Suprapubic skin (tissue), 4 donors: ENCODE results near the gene FGFBP2. TPM values are rescaled to one million over a fixed set of nuclear protein-coding genes. Genes with fewer than 3 reads are reported as not detected.
A peak's percentile ranks its signal among the peaks of the same experiment; 100 is the strongest.

Source experiments
- DNase-seq, 2 donors: peaks; one replicate each; pipeline ENCODE4 v3.0.0-alpha.2; 2019; ENCODE audit warnings: low spot score in 2 of 2
- H3K27ac ChIP-seq: fragments of 200-600 bp; sonication (generic); one replicate; pipeline ENCODE4 v1.5.1; 2019
- H3K27me3 ChIP-seq: fragments of 200-600 bp; sonication (generic); one replicate; pipeline ENCODE4 v1.5.1; 2019
- H3K36me3 ChIP-seq: fragments of 200-600 bp; sonication (generic); one replicate; pipeline ENCODE4 v1.5.1; 2019
- H3K4me1 ChIP-seq: fragments of 200-600 bp; sonication (generic); one replicate; pipeline ENCODE4 v1.5.1; 2019
- H3K4me3 ChIP-seq: fragments of 200-600 bp; sonication (generic); one replicate; pipeline ENCODE4 v1.5.1; 2019; ENCODE audit warnings: mild to moderate bottlenecking
- H3K9me3 ChIP-seq: fragments of 200-600 bp; sonication (generic); one replicate; pipeline ENCODE4 v1.5.1; 2019
- EP300 ChIP-seq: sonication (generic); formaldehyde crosslinking; IDR thresholded peaks from one replicate; pipeline ENCODE4 v1.6.1; 2017; ENCODE audit warnings: antibody characterized with exemption
- POLR2A ChIP-seq, 2 donors: fragments of 450-650 bp; IDR thresholded peaks; one replicate each; pipeline ENCODE4 v1.6.1; 2017; ENCODE audit warnings: antibody characterized with exemption in 2 of 2, mild to moderate bottlenecking in 2 of 2, moderate library complexity in 2 of 2
- POLR2AphosphoS5 ChIP-seq, 3 donors: sonication (generic); formaldehyde crosslinking; IDR thresholded peaks; one replicate each; pipeline ENCODE4 v1.6.1; 2017; ENCODE audit warnings: antibody characterized with exemption in 3 of 3
- WGBS: methylation state at CpG from one replicate; pipeline ENCODE4 v1.1.5; 2018; 5-methylcytosine and 5-hydroxymethylcytosine counted together
- total RNA-seq, 4 donors: library from RNA; depleted of rRNA; stranded (reverse); fragments of >200 nt; gene quantifications; one replicate each; pipeline ENCODE4 v1.1.0, GENCODE V29; 2016
- TF ChIP-seq, protein P1 (sequence below), 2 donors: fragments of 200-600 bp in 1 of 2; fragments of 450-650 bp in 1 of 2; sonication (generic) in 1 of 2; IDR thresholded peaks; one replicate each; pipeline ENCODE4 v1.5.1; 2016 to 2019; ENCODE audit warnings: antibody characterized with exemption in 2 of 2, mild to moderate bottlenecking in 1 of 2, moderate library complexity in 1 of 2

FGFBP2 gene, protein sequence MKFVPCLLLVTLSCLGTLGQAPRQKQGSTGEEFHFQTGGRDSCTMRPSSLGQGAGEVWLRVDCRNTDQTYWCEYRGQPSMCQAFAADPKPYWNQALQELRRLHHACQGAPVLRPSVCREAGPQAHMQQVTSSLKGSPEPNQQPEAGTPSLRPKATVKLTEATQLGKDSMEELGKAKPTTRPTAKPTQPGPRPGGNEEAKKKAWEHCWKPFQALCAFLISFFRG
- 10 to 100 TPM in 2 of 4 donors, 1 to 10 TPM in 2; 3.9 to 52.0 (median 9.7) TPM for total RNA-seq

DNA sequence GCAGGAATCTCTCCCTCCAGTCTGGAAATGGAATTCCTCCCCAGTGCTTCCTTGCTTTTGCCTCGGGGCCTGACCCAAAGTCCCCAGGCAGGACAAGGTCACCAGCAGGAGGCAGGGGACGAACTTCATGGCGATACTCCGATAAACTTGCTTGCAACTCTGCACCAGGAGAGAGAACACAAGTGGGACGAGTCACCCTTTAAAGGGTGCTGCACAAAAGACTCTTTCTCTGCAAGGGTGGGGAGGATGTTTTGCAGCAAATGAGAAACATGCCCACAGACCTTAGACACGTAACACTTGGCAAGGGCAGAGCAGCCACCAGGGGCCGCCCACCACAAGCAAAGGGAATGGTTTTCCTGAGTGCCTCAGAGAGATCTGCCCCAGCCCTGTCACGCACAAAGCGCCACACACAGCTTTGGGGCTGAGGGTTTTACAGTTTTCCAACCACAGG is at the start of gene FGFBP2:
Gene FGFBP2, minus strand, starts transcription at position 175 of the 451 bp plus-strand sequence. Its CDS starts 46 bp downstream, at position 129.
- no peaks in the 10 kb centered on the region for H3K9me3 ChIP-seq
- WGBS: 27% methylated on average over 4 of the region's 9 CpGs
- H3K36me3 ChIP-seq: no peaks in the 10 kb centered on the region
- TF ChIP-seq EP300: no peak
- TF ChIP-seq, protein P1, sequence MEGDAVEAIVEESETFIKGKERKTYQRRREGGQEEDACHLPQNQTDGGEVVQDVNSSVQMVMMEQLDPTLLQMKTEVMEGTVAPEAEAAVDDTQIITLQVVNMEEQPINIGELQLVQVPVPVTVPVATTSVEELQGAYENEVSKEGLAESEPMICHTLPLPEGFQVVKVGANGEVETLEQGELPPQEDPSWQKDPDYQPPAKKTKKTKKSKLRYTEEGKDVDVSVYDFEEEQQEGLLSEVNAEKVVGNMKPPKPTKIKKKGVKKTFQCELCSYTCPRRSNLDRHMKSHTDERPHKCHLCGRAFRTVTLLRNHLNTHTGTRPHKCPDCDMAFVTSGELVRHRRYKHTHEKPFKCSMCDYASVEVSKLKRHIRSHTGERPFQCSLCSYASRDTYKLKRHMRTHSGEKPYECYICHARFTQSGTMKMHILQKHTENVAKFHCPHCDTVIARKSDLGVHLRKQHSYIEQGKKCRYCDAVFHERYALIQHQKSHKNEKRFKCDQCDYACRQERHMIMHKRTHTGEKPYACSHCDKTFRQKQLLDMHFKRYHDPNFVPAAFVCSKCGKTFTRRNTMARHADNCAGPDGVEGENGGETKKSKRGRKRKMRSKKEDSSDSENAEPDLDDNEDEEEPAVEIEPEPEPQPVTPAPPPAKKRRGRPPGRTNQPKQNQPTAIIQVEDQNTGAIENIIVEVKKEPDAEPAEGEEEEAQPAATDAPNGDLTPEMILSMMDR (IDR thresholded peaks at IDR 0.05): peak in 1 of 2 donors; percentile 17
- peaks cover 9% of the 10 kb centered on the region for H3K4me1 ChIP-seq
- no peak within 1 kb of the TSS for H3K4me3 ChIP-seq
- H3K27me3 ChIP-seq: no peaks in the 10 kb centered on the region
- H3K27ac ChIP-seq: no peak within 1 kb of the TSS
- DNase-seq: no peak

DNA sequence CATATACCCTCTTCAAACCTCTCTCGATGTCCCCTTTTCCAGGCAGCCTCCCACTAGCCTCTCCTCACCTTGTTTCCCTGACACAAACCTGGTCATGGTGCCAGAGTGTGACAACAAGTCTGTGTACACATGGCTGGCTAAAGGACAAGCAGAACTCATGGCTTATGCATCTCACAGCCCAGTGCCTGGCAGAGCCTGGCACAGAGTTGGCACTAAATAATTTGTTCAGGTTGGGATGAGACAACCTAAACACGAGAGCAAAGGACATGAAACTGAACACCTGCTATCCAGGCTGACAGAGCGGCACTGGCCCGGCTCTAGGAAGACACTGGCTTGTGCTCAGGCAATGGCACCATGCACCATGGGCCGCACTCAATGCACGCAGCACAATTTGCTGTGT is 48.2 kb upstream of the FGFBP2 start:
- TF ChIP-seq POLR2A (IDR thresholded peaks at IDR 0.05): no peak
- TF ChIP-seq EP300: no peak
- TF ChIP-seq POLR2AphosphoS5 (IDR thresholded peaks at IDR 0.05): no peak
- TF ChIP-seq, protein P1 (IDR thresholded peaks at IDR 0.05): no peak
- no peak overlapping the region for H3K27ac ChIP-seq
- H3K36me3 ChIP-seq: no peaks in the 10 kb centered on the region
- WGBS: 84% methylated on average over 6 of the region's 6 CpGs
- H3K9me3 ChIP-seq: no peaks in the 10 kb centered on the region
- no peak for DNase-seq
- no peak overlapping the region for H3K4me3 ChIP-seq
- peaks cover 7% of the 10 kb centered on the region for H3K27me3 ChIP-seq
- no peaks in the 10 kb centered on the region for H3K4me1 ChIP-seq

DNA sequence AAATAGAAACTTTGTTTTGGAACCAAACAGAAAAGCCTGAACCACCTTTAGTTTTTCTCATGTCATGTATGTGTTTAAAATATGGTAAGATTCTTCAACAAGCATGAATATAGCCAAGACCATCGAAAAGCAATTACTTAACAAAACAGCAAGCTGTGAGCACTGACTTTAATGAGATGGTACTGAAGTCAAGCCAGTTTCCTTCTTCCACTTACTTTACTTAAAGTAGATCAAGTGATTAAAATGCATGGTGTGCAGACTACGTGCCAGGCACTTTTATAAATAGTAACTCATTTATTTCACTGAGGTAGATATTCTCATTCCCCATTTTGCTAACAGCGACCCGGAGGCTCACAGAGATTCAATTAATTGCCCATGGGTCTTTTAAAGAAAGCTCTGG is 46.2 kb upstream of the FGFBP2 start:
- Histone ChIP-seq H3K27ac (no peak overlapping the region), H3K9me3 (no peaks in the 10 kb centered on the region), H3K27me3 (peaks cover 7% of the 10 kb centered on the region), H3K4me3 (no peak overlapping the region), H3K4me1 (no peaks in the 10 kb centered on the region), H3K36me3 (no peaks in the 10 kb centered on the region)
- no peak for DNase-seq
- TF ChIP-seq POLR2AphosphoS5 (IDR thresholded peaks at IDR 0.05): no peak
- TF ChIP-seq, protein P1 (IDR thresholded peaks at IDR 0.05): no peak
- no peak for TF ChIP-seq POLR2A (IDR thresholded peaks at IDR 0.05)
- no peak for TF ChIP-seq EP300
- 62% methylated on average over 4 of the region's 4 CpGs for WGBS

DNA sequence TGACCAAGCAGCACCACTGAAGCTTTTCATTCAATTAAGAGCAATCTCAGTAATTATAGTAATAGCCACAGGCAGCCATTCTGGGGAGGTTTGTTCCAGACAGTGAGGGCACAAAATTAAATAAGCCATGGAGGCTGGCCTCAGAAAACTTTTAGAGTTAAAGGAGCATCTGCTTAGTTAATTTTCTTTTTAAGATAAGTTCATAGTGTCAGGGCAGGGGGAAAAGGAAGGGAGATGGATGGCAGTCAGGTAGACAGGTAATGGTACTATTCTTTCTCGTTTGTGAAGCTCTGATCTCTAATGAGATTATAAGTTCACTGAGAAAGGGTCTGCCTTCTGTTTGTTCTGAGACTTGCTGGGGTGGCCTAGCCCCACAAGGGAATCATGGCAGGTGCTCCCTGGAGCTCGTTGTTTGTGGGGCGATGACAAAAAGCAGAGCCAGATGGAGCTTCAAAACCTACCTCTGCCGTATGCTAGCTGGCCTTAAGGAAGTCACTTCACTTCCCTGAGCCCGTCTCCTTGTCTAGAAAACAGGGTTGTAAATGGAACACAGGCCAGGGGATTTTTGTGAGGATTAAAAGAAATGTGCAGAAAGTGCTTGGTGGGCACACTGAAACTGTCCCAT is 44.6 kb upstream of the FGFBP2 start:
- Histone ChIP-seq H3K9me3 (no peaks in the 10 kb centered on the region), H3K4me3 (no peak overlapping the region), H3K4me1 (no peaks in the 10 kb centered on the region), H3K36me3 (no peaks in the 10 kb centered on the region), H3K27ac (no peak overlapping the region), H3K27me3 (peaks cover 7% of the 10 kb centered on the region)
- DNase-seq: no peak
- WGBS: 82% methylated on average over 5 of the region's 5 CpGs
- TF ChIP-seq POLR2A (IDR thresholded peaks at IDR 0.05) (no peak), EP300 (no peak), POLR2AphosphoS5 (IDR thresholded peaks at IDR 0.05) (no peak)
- TF ChIP-seq, protein P1 (IDR thresholded peaks at IDR 0.05): no peak

DNA sequence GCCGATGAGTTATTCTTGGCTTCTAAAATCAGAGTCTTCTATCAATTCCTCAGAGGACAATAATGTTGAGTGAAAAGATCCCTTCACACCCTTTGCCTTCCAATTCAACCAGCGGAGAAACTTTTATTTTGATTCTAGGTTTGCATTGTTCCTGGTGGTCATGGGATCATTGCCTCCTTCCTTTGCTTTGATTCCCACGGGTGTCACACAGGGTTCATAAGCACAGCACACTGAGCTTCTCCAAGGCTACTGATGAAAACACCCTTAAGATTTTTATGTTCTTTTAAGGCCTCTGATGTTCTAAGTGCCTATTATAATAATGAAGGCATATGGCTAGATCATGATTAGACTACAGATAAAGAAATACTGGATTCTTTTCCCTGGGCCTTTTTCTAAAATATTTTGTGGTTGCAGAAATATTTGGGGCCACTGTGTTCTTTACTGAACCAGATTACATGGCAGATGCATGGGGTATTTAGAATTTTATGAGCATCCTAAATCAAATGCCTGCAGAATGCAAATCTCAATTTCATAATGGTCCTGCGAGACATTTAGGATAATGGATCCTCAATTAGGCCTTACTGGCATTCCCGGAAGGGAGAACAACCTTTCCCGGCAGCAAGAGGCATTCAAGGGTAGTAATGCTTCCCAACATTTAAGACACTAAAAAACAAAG is 43.9 kb upstream of the FGFBP2 start:
- no peak for DNase-seq
- 84% methylated on average over 6 of the region's 6 CpGs for WGBS
- Histone ChIP-seq H3K27ac (no peak overlapping the region), H3K36me3 (no peaks in the 10 kb centered on the region), H3K9me3 (no peaks in the 10 kb centered on the region), H3K4me1 (no peaks in the 10 kb centered on the region), H3K27me3 (peaks cover 7% of the 10 kb centered on the region), H3K4me3 (no peak overlapping the region)
- TF ChIP-seq, protein P1 (IDR thresholded peaks at IDR 0.05): no peak
- TF ChIP-seq POLR2AphosphoS5 (IDR thresholded peaks at IDR 0.05) (no peak), EP300 (no peak), POLR2A (IDR thresholded peaks at IDR 0.05) (no peak)
